Measurements from ENCODE around the gene MAPKBP1.

Gene MAPKBP1

GRCh38 chr15:41816788-41817187 lies 42.5 kb downstream of the MAPKBP1 start:
- Histone ChIP-seq H3K4me3 (ENCODE audit: low read depth in 1 of 2, low read length in 1 of 2) (no peak overlapping the region), H3K4me1 (ENCODE audit: control insufficient read depth in 1 of 2, insufficient read depth in 1 of 2, low read depth in 1 of 2, low read length in 1 of 2) (no peaks in the 10 kb centered on the region), H3K9me3 (no peaks in the 10 kb centered on the region), H3K27ac (no peak overlapping the region), H3K36me3 (peaks cover 90% of the 10 kb centered on the region), H3K27me3 (no peaks in the 10 kb centered on the region)
- no peak for TF ChIP-seq CTCF (IDR thresholded peaks at IDR 0.05)

GRCh38 chr15:41817327-41817726 lies 43.0 kb downstream of the MAPKBP1 start:
- H3K27me3 ChIP-seq: no peaks in the 10 kb centered on the region
- H3K4me1 ChIP-seq (ENCODE audit: control insufficient read depth in 1 of 2, insufficient read depth in 1 of 2, low read depth in 1 of 2, low read length in 1 of 2): no peaks in the 10 kb centered on the region
- no peak overlapping the region for H3K4me3 ChIP-seq (ENCODE audit: low read depth in 1 of 2, low read length in 1 of 2)
- H3K27ac ChIP-seq: no peak overlapping the region
- no peaks in the 10 kb centered on the region for H3K9me3 ChIP-seq
- TF ChIP-seq CTCF (IDR thresholded peaks at IDR 0.05): no peak
- peaks cover 95% of the 10 kb centered on the region for H3K36me3 ChIP-seq

GRCh38 chr15:41817781-41818180 lies 43.5 kb downstream of the MAPKBP1 start:
- Histone ChIP-seq H3K27me3 (no peaks in the 10 kb centered on the region), H3K36me3 (peaks cover 95% of the 10 kb centered on the region), H3K9me3 (no peaks in the 10 kb centered on the region), H3K4me3 (ENCODE audit: low read depth in 1 of 2, low read length in 1 of 2) (no peak overlapping the region), H3K27ac (no peak overlapping the region), H3K4me1 (ENCODE audit: control insufficient read depth in 1 of 2, insufficient read depth in 1 of 2, low read depth in 1 of 2, low read length in 1 of 2) (no peaks in the 10 kb centered on the region)
- TF ChIP-seq CTCF (IDR thresholded peaks at IDR 0.05): no peak

GRCh38 chr15:41819455-41820050 lies 45.3 kb downstream of the MAPKBP1 start:
- H3K9me3 ChIP-seq: no peaks in the 10 kb centered on the region
- H3K4me1 ChIP-seq (ENCODE audit: control insufficient read depth in 1 of 2, insufficient read depth in 1 of 2, low read depth in 1 of 2, low read length in 1 of 2): no peaks in the 10 kb centered on the region
- no peak overlapping the region for H3K4me3 ChIP-seq (ENCODE audit: low read depth in 1 of 2, low read length in 1 of 2)
- peaks cover 93% of the 10 kb centered on the region for H3K36me3 ChIP-seq
- H3K27ac ChIP-seq: no peak overlapping the region
- TF ChIP-seq CTCF (IDR thresholded peaks at IDR 0.05): no peak
- no peaks in the 10 kb centered on the region for H3K27me3 ChIP-seq

GRCh38 chr15:41820791-41821423 lies 46.6 kb downstream of the MAPKBP1 start:
- Histone ChIP-seq H3K9me3 (no peaks in the 10 kb centered on the region), H3K4me1 (ENCODE audit: control insufficient read depth in 1 of 2, insufficient read depth in 1 of 2, low read depth in 1 of 2, low read length in 1 of 2) (no peaks in the 10 kb centered on the region), H3K27me3 (no peaks in the 10 kb centered on the region), H3K4me3 (ENCODE audit: low read depth in 1 of 2, low read length in 1 of 2) (no peak overlapping the region), H3K36me3 (peaks cover 82% of the 10 kb centered on the region), H3K27ac (no peak overlapping the region)
- no peak for TF ChIP-seq CTCF (IDR thresholded peaks at IDR 0.05)

Data from neutrophil (primary cell).